ENCODE measurements around the gene HES3.
A peak's percentile ranks its signal among the peaks of the same experiment; 100 is the strongest.
"Not testable (repeated sequence)": the region's sequence is repeated elsewhere in the genome, so short reads cannot be mapped to it uniquely, and the experiment has no call there.

HES3 gene

GRCh38 chr1:6209661-6210580 lies 34.1 kb upstream of the HES3 start:
- Histone ChIP-seq H3K4me1 (ENCODE audit: insufficient read depth, low read length) (peaks cover 10% of the 10 kb centered on the region; the same call in 1 of the 2 replicates), H3K9me3 (ENCODE audit: control insufficient read depth, insufficient read depth, low read length) (no peaks in the 10 kb centered on the region), H3K36me3 (ENCODE audit: insufficient read depth, low read length) (no peaks in the 10 kb centered on the region), H3K9ac (ENCODE audit: low read depth, low read length) (peak overlapping the region; percentile 36; the same call in 1 of the 2 replicates)

GRCh38 chr1:6210591-6211355 lies 33.2 kb upstream of the HES3 start:
- Histone ChIP-seq H3K9ac (ENCODE audit: low read depth, low read length) (no peak overlapping the region), H3K36me3 (ENCODE audit: insufficient read depth, low read length) (no peaks in the 10 kb centered on the region), H3K4me1 (ENCODE audit: insufficient read depth, low read length) (peaks cover 10% of the 10 kb centered on the region; the same call in 1 of the 2 replicates), H3K9me3 (ENCODE audit: control insufficient read depth, insufficient read depth, low read length) (no peaks in the 10 kb centered on the region)

GRCh38 chr1:6211731-6212130 lies 32.2 kb upstream of the HES3 start:
- H3K9me3 ChIP-seq (ENCODE audit: control insufficient read depth, insufficient read depth, low read length) = no peaks in the 10 kb centered on the region
- H3K36me3 ChIP-seq (ENCODE audit: insufficient read depth, low read length) = no peaks in the 10 kb centered on the region
- H3K9ac ChIP-seq (ENCODE audit: low read depth, low read length) = no peak overlapping the region
- H3K4me1 ChIP-seq (ENCODE audit: insufficient read depth, low read length) = peaks cover 9% of the 10 kb centered on the region; the same call in 1 of the 2 replicates

GRCh38 chr1:6212193-6212959 lies 31.6 kb upstream of the HES3 start:
- Histone ChIP-seq H3K4me1 (ENCODE audit: insufficient read depth, low read length) (peaks cover 6% of the 10 kb centered on the region; the same call in 1 of the 2 replicates), H3K9me3 (ENCODE audit: control insufficient read depth, insufficient read depth, low read length) (no peaks in the 10 kb centered on the region), H3K36me3 (ENCODE audit: insufficient read depth, low read length) (no peaks in the 10 kb centered on the region), H3K9ac (ENCODE audit: low read depth, low read length) (no peak overlapping the region)

- Histone ChIP-seq H3K9me3 (ENCODE audit: control insufficient read depth, insufficient read depth, low read length) (no peaks in the 10 kb centered on the region), H3K4me1 (ENCODE audit: insufficient read depth, low read length) (no peaks in the 10 kb centered on the region), H3K36me3 (ENCODE audit: insufficient read depth, low read length) (no peaks in the 10 kb centered on the region), H3K9ac (ENCODE audit: low read depth, low read length) (no peak overlapping the region)
Observed at GRCh38 chr1:6218375-6219164, 25.4 kb upstream of the HES3 start.

- H3K9me3 ChIP-seq (ENCODE audit: control insufficient read depth, insufficient read depth, low read length); H3K9ac ChIP-seq (ENCODE audit: low read depth, low read length); H3K36me3 ChIP-seq (ENCODE audit: insufficient read depth, low read length); H3K4me1 ChIP-seq (ENCODE audit: insufficient read depth, low read length): not testable (repeated sequence)
Observed at GRCh38 chr1:6219641-6220040, 24.3 kb upstream of the HES3 start.

GRCh38 chr1:6220236-6220635 lies 23.7 kb upstream of the HES3 start:
- H3K4me1 ChIP-seq (ENCODE audit: insufficient read depth, low read length) = no peaks in the 10 kb centered on the region
- H3K9me3 ChIP-seq (ENCODE audit: control insufficient read depth, insufficient read depth, low read length) = no peaks in the 10 kb centered on the region
- H3K9ac ChIP-seq (ENCODE audit: low read depth, low read length) = no peak overlapping the region
- H3K36me3 ChIP-seq (ENCODE audit: insufficient read depth, low read length) = peaks cover 8% of the 10 kb centered on the region

- H3K4me1 ChIP-seq (ENCODE audit: insufficient read depth, low read length) = no peaks in the 10 kb centered on the region
- H3K9ac ChIP-seq (ENCODE audit: low read depth, low read length) = no peak overlapping the region
- peaks cover 8% of the 10 kb centered on the region for H3K36me3 ChIP-seq (ENCODE audit: insufficient read depth, low read length)
- no peaks in the 10 kb centered on the region for H3K9me3 ChIP-seq (ENCODE audit: control insufficient read depth, insufficient read depth, low read length)
Observed at GRCh38 chr1:6221210-6221784, 22.7 kb upstream of the HES3 start.

- H3K36me3 ChIP-seq (ENCODE audit: insufficient read depth, low read length) = peaks cover 8% of the 10 kb centered on the region
- H3K9me3 ChIP-seq (ENCODE audit: control insufficient read depth, insufficient read depth, low read length) = no peaks in the 10 kb centered on the region
- H3K4me1 ChIP-seq (ENCODE audit: insufficient read depth, low read length) = no peaks in the 10 kb centered on the region
- H3K9ac ChIP-seq (ENCODE audit: low read depth, low read length) = no peak overlapping the region
Observed at GRCh38 chr1:6222636-6223035, 21.3 kb upstream of the HES3 start.

- H3K36me3 ChIP-seq (ENCODE audit: insufficient read depth, low read length) = peaks cover 12% of the 10 kb centered on the region
- no peaks in the 10 kb centered on the region for H3K4me1 ChIP-seq (ENCODE audit: insufficient read depth, low read length)
- no peak overlapping the region for H3K9ac ChIP-seq (ENCODE audit: low read depth, low read length)
- no peaks in the 10 kb centered on the region for H3K9me3 ChIP-seq (ENCODE audit: control insufficient read depth, insufficient read depth, low read length)
Observed at GRCh38 chr1:6223617-6224016, 20.4 kb upstream of the HES3 start.

- peaks cover 12% of the 10 kb centered on the region for H3K36me3 ChIP-seq (ENCODE audit: insufficient read depth, low read length)
- no peaks in the 10 kb centered on the region for H3K9me3 ChIP-seq (ENCODE audit: control insufficient read depth, insufficient read depth, low read length)
- H3K4me1 ChIP-seq (ENCODE audit: insufficient read depth, low read length) = no peaks in the 10 kb centered on the region
- H3K9ac ChIP-seq (ENCODE audit: low read depth, low read length) = no peak overlapping the region
Observed at GRCh38 chr1:6224718-6225117, 19.3 kb upstream of the HES3 start.

GRCh38 chr1:6225651-6226050 lies 18.3 kb upstream of the HES3 start:
- Histone ChIP-seq H3K36me3 (ENCODE audit: insufficient read depth, low read length) (peaks cover 12% of the 10 kb centered on the region), H3K4me1 (ENCODE audit: insufficient read depth, low read length) (no peaks in the 10 kb centered on the region), H3K9me3 (ENCODE audit: control insufficient read depth, insufficient read depth, low read length) (no peaks in the 10 kb centered on the region), H3K9ac (ENCODE audit: low read depth, low read length) (no peak overlapping the region)

- no peaks in the 10 kb centered on the region for H3K9me3 ChIP-seq (ENCODE audit: control insufficient read depth, insufficient read depth, low read length)
- H3K4me1 ChIP-seq (ENCODE audit: insufficient read depth, low read length) = 0 out of 2 replicates have a peak, but pooled peaks cover 2% of the 10 kb centered on the region
- peaks cover 14% of the 10 kb centered on the region for H3K36me3 ChIP-seq (ENCODE audit: insufficient read depth, low read length)
- no peak overlapping the region for H3K9ac ChIP-seq (ENCODE audit: low read depth, low read length)
Observed at GRCh38 chr1:6233376-6233775, 10.6 kb upstream of the HES3 start.

Measured in ES-I3 (cell line).